Measurements from ENCODE around the gene GRK6. TPM values are rescaled to one million over a fixed set of nuclear protein-coding genes. Genes with fewer than 3 reads are reported as not detected.

The GRK6 gene
- total RNA-seq, 2 donors from 2014 or later = 28.6 to 32.4 TPM

DNA sequence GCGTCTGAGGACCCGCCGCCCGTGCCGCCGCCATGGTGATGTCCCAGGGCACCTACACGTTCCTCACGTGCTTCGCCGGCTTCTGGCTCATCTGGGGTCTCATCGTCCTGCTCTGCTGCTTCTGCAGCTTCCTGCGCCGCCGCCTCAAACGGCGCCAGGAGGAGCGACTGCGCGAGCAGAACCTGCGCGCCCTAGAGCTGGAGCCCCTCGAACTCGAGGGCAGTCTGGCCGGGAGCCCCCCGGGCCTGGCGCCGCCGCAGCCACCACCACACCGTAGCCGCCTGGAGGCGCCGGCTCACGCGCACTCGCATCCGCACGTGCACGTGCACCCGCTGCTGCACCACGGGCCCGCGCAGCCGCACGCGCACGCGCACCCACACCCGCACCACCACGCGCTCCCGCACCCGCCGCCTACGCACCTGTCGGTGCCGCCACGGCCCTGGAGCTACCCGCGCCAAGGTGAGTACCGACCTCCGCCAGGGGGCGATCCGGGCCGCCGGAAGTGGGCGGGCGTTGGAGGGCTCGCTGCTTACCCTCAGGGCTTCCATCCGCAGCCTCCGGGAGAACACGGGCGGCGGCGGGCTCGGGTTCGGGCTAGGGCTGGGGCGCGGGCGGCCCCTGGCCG is 28.7 kb downstream of the GRK6 start:
- no peaks in the 10 kb centered on the region for H3K4me1 ChIP-seq (replicated peaks)

DNA sequence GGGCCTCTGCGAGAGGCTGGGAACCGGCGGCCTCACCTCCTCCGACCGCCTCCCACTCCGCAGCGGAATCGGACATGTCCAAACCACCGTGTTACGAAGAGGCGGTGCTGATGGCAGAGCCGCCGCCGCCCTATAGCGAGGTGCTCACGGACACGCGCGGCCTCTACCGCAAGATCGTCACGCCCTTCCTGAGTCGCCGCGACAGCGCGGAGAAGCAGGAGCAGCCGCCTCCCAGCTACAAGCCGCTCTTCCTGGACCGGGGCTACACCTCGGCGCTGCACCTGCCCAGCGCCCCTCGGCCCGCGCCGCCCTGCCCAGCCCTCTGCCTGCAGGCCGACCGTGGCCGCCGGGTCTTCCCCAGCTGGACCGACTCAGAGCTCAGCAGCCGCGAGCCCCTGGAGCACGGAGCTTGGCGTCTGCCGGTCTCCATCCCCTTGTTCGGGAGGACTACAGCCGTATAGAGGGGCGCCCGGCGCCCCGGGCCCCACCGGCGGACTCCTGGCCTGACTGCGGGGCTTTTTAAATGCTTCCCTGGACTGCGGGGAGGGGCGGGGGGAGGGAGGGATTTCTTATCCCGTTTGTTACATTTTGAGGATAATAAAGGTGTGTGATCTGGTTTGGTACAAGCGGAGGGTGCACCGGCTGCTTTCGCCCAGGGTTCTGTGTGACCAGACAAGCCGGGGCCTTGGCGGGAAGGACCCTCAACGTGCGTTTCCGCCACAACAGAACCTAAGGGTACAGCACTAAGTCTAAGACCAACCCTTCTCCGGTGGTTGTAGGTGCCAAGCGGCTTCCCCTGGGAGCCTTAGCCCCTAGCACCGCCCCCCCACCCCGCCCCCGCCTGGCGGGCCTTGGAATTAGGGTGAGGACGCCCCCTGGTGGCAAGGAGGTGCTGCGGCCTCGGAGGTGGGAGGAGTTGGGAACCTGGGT is 29.4 kb downstream of the GRK6 start:
- intact Hi-C loops (cut with DNase I) = loop anchor here (2.0 to 5.0 kb wide), 4 partner anchors 43 to 139 kb away; no protein-coding TSS in a partner anchor
- Histone ChIP-seq H3K4me3 (peak overlapping the region; percentile 42 to 54), H3K27ac (peak overlapping the region; percentile 71 to 79), H3K27me3 (replicated peaks; ENCODE audit: insufficient read depth) (no peaks in the 10 kb centered on the region), H3K36me3 (no peaks in the 10 kb centered on the region), H3K9me3 (no peaks in the 10 kb centered on the region), H3K4me1 (replicated peaks) (no peaks in the 10 kb centered on the region)
- DNase-seq (ENCODE audit: low spot score) = peak; percentile 91
- TF ChIP-seq, protein P1, sequence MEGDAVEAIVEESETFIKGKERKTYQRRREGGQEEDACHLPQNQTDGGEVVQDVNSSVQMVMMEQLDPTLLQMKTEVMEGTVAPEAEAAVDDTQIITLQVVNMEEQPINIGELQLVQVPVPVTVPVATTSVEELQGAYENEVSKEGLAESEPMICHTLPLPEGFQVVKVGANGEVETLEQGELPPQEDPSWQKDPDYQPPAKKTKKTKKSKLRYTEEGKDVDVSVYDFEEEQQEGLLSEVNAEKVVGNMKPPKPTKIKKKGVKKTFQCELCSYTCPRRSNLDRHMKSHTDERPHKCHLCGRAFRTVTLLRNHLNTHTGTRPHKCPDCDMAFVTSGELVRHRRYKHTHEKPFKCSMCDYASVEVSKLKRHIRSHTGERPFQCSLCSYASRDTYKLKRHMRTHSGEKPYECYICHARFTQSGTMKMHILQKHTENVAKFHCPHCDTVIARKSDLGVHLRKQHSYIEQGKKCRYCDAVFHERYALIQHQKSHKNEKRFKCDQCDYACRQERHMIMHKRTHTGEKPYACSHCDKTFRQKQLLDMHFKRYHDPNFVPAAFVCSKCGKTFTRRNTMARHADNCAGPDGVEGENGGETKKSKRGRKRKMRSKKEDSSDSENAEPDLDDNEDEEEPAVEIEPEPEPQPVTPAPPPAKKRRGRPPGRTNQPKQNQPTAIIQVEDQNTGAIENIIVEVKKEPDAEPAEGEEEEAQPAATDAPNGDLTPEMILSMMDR (IDR thresholded peaks at IDR 0.05) = peak; percentile 75 to 98 (median 90)
- peak; percentile 37 for TF ChIP-seq POLR2AphosphoS5 (IDR thresholded peaks at IDR 0.05)
- no peak for TF ChIP-seq POLR2A (IDR thresholded peaks at IDR 0.05)
- under 1% methylated on average over 59 of the region's 76 CpGs for WGBS

More for the DNA sequence above, 28.7 kb downstream of the GRK6 start:
- intact Hi-C loops (cut with DNase I) = loop anchor here (2.0 to 5.0 kb wide), 4 partner anchors 44 to 138 kb away; no protein-coding TSS in a partner anchor
- peak overlapping the region; percentile 71 to 79 for H3K27ac ChIP-seq
- peak; percentile 71 for DNase-seq (ENCODE audit: low spot score)
- WGBS = 0% methylated on average over 41 of the region's 80 CpGs
- H3K36me3 ChIP-seq = no peaks in the 10 kb centered on the region
- TF ChIP-seq POLR2AphosphoS5 (IDR thresholded peaks at IDR 0.05) = no peak
- TF ChIP-seq POLR2A (IDR thresholded peaks at IDR 0.05) = peak; percentile 34
- TF ChIP-seq, protein P1 (IDR thresholded peaks at IDR 0.05) = peak; percentile 61 to 93 (median 85)
- H3K4me3 ChIP-seq = peak overlapping the region; percentile 42 to 54
- H3K27me3 ChIP-seq (replicated peaks; ENCODE audit: insufficient read depth) = no peaks in the 10 kb centered on the region
- no peaks in the 10 kb centered on the region for H3K9me3 ChIP-seq

DNA sequence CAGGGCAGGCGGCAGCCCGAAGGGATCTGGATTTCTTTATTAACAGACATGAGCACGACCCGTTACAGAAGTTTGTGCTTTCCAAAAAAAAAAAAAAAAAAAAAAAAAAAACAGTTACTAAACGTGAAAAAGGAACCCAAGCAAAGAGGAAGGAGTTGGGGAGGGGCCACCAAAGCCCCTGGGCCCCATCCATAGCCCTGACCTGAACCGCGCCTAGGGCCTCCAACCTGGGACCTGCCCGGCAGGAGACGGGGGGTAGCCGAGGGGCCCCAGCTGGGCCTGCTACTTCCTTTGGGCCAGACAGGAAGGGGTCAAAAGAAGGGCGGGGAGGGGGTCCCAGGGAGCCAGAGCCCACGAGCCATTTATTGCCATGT is 30.1 kb downstream of the GRK6 start:
- Histone ChIP-seq H3K36me3 (no peaks in the 10 kb centered on the region), H3K27me3 (replicated peaks; ENCODE audit: insufficient read depth) (no peaks in the 10 kb centered on the region), H3K4me1 (replicated peaks) (no peaks in the 10 kb centered on the region), H3K27ac (no peak overlapping the region), H3K9me3 (no peaks in the 10 kb centered on the region), H3K4me3 (peak overlapping the region in 1 of 2 donors; percentile 42)
- no peak for DNase-seq (ENCODE audit: low spot score)
- intact Hi-C loops (cut with DNase I) = loop anchor here (5.0 kb wide), 1 partner anchor 139 kb away; no protein-coding TSS in a partner anchor
- TF ChIP-seq POLR2A (IDR thresholded peaks at IDR 0.05) (no peak), POLR2AphosphoS5 (IDR thresholded peaks at IDR 0.05) (no peak)
- TF ChIP-seq, protein P1 (IDR thresholded peaks at IDR 0.05) = no peak
- WGBS = 33% methylated on average over 12 of the region's 12 CpGs

DNA sequence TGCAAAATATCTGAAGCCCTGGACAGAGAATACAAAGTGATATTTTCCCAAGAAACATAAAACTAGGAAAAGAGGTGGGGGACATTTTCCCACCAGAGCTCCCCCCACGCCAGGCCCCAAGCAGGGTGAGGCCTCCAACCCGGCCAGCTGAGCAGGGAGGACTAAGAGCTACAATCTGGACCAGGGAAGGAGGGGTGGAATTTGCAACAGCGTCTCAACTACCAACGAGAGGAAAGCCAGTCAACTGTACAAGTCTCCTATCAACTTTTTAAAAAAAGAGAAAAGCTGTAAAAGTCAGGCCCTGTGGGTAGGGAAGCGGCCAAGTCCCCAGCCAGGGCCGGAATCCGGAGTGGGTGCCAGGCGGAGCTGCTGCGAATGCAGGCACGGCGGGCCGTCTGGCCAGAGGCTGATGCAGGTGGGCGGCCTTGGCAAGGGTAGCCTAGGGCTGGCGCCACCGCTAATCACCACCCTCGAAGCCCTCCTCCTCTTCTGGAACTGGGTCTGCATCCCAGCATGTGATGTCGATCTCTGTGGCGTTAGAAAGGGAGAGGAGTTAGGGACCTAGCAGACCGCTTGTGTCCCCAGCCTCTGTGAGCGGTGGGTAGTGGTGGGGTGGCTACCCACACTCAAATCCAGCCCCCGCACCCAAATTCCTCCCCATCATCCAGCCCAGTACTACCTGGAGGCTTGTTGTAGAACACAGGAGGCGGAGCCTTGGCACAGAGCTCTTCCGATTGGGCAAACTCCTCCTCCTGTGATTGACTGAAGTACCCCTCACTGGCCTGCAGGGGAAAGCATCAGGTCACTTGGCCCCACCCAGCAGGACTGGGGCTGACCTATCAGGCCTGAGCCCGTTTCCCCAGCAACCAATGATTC is 30.7 kb downstream of the GRK6 start:
- Histone ChIP-seq H3K27me3 (replicated peaks; ENCODE audit: insufficient read depth) (no peaks in the 10 kb centered on the region), H3K27ac (no peak overlapping the region), H3K4me3 (no peak overlapping the region), H3K9me3 (no peaks in the 10 kb centered on the region), H3K36me3 (no peaks in the 10 kb centered on the region), H3K4me1 (replicated peaks) (no peaks in the 10 kb centered on the region)
- TF ChIP-seq POLR2A (IDR thresholded peaks at IDR 0.05) (no peak), POLR2AphosphoS5 (IDR thresholded peaks at IDR 0.05) (peak; percentile 45)
- TF ChIP-seq, protein P1 (IDR thresholded peaks at IDR 0.05) = peak in 3 of 4 experiments; percentile 26 to 74 (median 53)
- intact Hi-C loops (cut with DNase I) = loop anchor here (5.0 kb wide), 1 partner anchor 140 kb away; no protein-coding TSS in a partner anchor
- DNase-seq (ENCODE audit: low spot score) = peak; percentile 63
- WGBS = 41% methylated on average over 24 of the region's 24 CpGs

Data from prostate gland (tissue), 2 donors.